Fibroblast of the aortic adventitia (primary cell): ENCODE measurements around the gene CRLF1. TPM values are rescaled to one million over a fixed set of nuclear protein-coding genes. Genes with fewer than 3 reads are reported as not detected.

Source experiments
- DNase-seq: peaks from one replicate; pipeline ENCODE4 v3.0.0-alpha.2; 2010; ENCODE audit warnings: low read depth
- H3K4me3 ChIP-seq: 2 replicates; pipeline ENCODE4 v1.5.1; 2011; ENCODE audit warnings: low read depth, mild to moderate bottlenecking, control low read depth, low read length, moderate library complexity
- total RNA-seq: library from RNA; depleted of rRNA; stranded (reverse); fragments of >200 nt; gene quantifications from 2 replicates; pipeline ENCODE4 v1.2.3, GENCODE V29; 2012; ENCODE audit warnings: low replicate concordance
- TF ChIP-seq, protein P1 (sequence below): IDR thresholded peaks from 2 replicates; pipeline ENCODE4 v1.5.1; 2011; ENCODE audit warnings: mild to moderate bottlenecking, low read length, control low read depth, inconsistent platforms; ENCODE audit not compliant: insufficient read depth

The CRLF1 gene
- total RNA-seq, 1 donor: 69.1 TPM

DNA sequence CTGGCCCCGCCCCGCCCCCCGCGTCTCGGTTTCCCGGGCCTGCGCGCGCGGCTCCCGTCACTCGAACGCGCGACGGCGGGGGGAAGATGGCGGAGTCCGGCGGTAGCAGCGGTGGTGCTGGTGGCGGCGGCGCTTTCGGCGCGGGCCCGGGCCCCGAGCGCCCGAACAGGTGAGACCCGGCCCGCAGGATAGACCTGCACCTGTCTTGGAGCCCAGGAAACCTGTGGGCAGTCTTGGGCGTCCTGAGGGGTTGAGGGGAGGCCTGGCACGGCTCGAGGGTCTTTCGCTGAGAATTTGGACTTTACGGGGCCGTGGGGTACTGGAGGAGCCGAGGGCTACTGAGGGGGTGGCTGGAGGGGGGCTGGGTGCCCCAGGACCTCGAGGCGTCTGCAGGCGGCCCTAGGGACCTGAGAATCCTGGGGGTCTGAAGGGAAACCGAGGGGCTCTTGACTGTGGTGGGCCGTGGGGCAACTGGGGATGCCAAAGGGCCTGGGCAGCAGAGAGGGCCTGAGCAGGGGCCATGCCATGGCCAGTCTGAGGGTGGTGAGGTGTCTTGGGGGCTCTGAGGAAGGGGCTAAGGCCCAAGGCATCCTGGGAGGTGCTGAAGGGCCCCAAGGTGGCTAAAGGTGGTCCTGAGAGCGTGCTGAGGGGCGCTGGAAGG lies 30.5 kb upstream of the CRLF1 start, which contains the start of gene KLHL26:
Gene KLHL26, plus strand, starts transcription at position 60 of the 661 bp plus-strand sequence. Its CDS starts 27 bp downstream, at position 87.
- H3K4me3 ChIP-seq: peak within 1 kb of the TSS; percentile 86
- no peak for DNase-seq
- TF ChIP-seq, protein P1, sequence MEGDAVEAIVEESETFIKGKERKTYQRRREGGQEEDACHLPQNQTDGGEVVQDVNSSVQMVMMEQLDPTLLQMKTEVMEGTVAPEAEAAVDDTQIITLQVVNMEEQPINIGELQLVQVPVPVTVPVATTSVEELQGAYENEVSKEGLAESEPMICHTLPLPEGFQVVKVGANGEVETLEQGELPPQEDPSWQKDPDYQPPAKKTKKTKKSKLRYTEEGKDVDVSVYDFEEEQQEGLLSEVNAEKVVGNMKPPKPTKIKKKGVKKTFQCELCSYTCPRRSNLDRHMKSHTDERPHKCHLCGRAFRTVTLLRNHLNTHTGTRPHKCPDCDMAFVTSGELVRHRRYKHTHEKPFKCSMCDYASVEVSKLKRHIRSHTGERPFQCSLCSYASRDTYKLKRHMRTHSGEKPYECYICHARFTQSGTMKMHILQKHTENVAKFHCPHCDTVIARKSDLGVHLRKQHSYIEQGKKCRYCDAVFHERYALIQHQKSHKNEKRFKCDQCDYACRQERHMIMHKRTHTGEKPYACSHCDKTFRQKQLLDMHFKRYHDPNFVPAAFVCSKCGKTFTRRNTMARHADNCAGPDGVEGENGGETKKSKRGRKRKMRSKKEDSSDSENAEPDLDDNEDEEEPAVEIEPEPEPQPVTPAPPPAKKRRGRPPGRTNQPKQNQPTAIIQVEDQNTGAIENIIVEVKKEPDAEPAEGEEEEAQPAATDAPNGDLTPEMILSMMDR: no peak

DNA sequence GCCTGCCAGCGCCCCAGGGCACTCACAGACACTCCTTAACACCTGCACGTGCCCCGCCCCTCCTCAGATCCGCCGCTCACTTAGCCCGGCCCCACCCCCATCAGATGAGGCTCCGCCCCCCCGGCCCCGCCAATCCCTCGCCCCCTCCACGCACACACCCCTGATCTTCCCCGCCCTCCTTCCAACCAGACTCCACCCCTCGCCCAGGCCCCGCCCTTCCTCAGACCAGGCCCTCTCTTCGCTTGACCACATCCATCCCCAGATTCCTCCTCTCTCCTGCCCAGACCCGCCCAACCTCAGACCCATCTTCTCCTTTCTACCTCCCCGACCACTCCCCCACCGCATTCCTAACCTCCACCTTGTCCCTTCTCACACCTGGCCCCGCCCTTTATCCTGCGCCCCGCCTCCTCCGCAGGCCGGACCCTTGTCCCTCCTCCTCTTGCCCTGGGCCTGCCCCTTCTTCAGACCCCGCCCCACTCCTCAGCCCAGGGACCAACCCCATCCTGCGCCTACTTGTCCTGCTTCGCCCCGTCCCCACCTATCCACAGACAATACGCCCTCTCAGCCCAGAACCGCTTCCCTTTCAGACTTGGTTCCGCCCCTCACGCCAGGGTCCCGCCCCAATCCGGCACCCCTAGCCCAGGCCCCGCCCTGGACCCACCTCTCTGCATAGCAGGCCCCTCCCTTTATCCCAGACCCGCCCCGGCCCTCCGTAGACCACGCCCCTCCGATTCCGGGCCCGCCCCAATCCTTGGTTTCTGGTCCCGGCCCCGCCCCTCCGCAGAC lies 29.8 kb upstream of the CRLF1 start:
- DNase-seq: peak; percentile 93
- H3K4me3 ChIP-seq: peak overlapping the region; percentile 86
- TF ChIP-seq, protein P1: no peak

DNA sequence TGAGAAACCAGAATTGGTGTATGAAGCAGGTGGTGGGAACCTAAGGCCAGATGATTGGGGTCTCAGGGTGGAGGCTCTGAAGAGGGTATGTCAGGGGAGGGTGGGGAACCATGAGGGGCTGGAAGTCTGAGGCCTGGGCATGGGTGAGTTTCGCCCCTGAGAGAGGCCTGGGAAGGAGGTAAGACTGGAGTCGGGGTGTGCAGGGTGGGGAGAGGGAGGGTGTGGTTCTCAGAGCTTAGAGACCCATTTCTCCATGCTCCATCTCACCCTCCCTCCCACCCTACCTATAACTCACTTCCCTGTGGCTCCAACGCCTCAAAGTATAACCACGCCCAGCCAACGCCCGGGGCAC lies 29.2 kb upstream of the CRLF1 start:
- no peak overlapping the region for H3K4me3 ChIP-seq
- TF ChIP-seq, protein P1: no peak
- DNase-seq: no peak

DNA sequence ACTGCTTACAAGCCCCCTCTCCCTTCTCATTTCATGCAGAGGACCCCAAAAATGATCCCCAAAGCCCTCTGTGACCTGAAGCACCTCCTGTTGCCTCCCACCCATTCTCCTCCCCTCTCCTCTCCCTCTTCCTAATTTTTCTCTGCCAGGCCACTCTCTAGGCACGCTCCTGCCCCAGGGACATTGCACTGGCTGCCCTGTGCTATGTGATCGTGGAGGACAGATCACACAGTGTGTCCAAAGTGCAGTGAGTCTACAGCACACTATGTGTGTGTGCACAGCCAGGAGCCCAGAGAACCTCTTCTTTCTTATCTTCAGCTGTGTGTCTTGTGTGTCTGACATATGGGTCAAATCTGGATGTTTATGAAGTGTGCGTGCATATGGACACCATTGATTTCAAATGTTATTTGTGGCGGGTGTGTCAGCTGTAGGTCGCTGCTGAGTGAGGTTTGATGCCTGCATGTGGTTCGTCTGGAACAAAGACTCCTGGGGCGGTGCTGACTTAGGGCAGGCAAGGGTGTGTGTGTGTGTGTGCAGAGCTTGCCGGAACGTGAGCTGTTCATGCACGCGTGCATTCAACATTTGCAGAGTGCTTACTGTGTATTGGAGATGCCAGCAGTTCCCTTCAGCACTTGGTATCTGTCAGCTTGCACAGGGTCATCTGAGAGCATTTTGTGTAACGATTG lies 28.2 kb upstream of the CRLF1 start:
- H3K4me3 ChIP-seq: no peak overlapping the region
- peak; percentile 32 for DNase-seq

DNA sequence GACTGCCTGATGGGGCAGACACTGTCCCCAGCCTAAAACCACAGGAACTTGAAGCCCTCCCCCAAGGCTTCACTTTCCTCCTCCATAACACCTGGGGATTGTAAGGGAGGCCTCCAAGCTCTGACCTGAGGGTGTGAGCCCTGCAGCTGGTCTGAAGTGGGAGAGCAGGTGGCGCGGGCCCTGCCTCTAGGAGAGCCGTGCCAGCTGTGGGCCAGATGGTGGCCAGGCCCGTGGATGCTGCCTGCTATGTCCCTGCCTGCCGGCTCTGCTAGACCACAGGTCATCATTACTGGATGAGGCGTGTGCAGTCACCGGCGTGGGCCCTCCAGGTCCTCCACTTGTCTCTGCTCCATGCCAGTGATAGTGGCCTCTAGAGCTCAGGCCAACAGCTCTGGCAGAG lies 26.7 kb upstream of the CRLF1 start:
- no peak for DNase-seq
- no peak overlapping the region for H3K4me3 ChIP-seq
- TF ChIP-seq, protein P1: no peak

More for the DNA sequence above, 28.2 kb upstream of the CRLF1 start:
- TF ChIP-seq, protein P1: no peak

DNA sequence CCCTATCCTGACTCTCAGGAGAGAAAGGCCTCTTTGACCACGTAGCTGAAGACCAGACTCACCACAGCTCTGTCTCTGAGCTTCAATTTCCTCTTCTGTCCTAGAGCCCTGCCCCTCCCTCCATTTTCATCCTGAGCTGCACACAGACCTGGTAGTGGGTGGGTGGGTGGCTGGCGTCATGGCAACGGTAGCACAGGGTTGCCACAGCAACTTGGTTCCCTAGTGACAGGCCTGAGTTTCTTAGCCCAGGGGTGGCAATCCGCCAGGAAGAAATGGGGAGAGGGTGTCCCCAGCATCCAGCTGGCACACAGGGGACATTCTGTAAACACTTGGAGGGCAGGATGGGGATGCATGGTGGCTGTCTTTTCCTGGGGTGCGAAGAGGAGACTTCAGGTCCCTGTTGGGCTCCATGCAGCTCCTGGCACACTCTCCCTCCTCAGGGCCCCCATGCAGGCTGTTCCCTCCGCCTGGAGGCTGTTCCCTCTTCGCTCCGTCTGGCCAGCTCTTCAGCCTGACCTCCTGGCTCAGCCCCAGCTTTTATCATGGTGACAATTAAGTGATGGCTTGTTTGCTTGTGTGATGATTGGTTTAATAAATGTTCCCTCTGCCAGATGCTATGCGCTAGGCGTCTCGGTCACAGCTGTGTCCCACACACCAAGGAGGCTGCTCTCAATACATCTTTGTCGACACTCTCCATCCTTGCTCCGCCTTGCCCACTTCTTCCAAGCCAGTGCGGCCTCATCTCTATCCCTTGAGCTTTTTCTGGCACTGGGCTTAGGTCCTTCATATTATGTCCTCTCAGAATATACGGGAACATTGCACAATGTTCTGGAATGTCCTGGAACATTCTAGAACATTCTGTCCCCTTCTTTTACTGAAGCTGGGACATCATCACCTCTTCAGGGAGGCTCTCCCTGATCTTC lies 22.8 kb upstream of the CRLF1 start:
- TF ChIP-seq, protein P1: no peak
- no peak for DNase-seq

More for the DNA sequence above, 22.8 kb upstream of the CRLF1 start:
- no peak overlapping the region for H3K4me3 ChIP-seq
